IPS-18c (cell line): ENCODE data around the gene PLA2G4D.
"Not testable (repeated sequence)": the region's sequence is repeated elsewhere in the genome, so short reads cannot be mapped to it uniquely, and the experiment has no call there.

Experiments used
- H3K4me3 ChIP-seq: 2 replicates; pipeline ENCODE4 v1.7.0; 2013; ENCODE audit warnings: low read depth, mild to moderate bottlenecking, low read length, moderate library complexity; ENCODE audit not compliant: insufficient read depth
- H3K9me3 ChIP-seq: one replicate; pipeline ENCODE4 v1.6.1; 2013; ENCODE audit warnings: mild to moderate bottlenecking, low read length, moderate library complexity; ENCODE audit not compliant: control insufficient read depth, insufficient read depth

The PLA2G4D gene

DNA sequence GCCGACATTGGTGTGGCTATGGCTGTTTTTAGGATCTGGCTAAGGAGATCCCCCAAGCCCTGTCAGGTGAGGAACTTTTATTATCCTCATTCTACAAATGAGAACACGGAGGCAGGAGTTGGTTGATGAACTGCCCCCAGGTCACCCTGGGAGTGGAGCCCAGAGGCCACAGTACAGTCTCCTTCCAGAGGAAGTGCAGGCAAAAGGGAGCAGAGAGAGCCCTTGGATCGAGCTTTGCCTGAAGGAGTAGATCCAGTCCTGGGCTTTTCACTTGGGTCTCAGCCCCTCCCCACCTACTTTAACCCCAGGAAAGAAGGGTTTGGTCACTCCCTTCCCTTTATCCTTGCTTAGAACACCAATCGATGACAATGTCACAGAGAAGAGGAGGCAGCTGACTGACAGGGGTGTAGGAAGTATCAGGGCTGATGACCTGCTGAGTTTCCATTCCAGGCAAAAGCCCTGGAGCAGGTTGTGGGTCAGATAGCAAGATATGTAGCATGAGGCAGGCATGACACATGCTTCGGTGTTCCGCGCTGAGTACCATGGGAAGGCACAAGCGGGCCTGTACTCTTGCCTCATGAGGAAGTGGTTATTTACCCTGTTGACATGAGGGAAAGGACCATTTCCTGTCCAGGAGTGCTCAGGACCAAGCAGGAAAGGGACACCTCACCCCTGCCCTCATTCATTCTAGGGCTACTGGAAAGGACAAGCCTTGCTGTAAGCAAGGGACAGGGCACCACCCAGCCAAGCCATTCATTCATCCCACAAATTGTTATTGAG is 5.8 kb upstream of the PLA2G4D start:
- H3K4me3 ChIP-seq: no peak overlapping the region
- no peaks in the 10 kb centered on the region for H3K9me3 ChIP-seq

DNA sequence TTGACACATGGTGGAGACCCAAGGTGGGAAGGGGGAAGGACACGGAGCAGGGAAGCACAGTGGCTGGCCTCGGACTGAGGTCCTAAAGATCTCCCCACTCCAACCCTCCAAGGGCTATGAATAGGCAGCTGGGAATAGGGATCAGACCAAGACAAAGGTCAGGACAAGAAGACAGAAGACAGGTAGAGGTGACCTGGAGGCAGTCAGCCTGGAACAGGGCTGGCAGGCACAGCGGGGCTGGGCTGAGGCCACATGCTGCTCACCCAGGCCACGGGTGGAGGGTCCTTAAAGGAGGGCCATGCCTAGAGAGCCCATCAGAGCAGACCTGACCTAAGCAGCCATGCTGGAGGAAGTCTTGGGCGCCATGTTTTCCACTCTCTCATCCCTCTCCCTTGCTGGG is 2.7 kb upstream of the PLA2G4D start:
- no peaks in the 10 kb centered on the region for H3K9me3 ChIP-seq
- no peak overlapping the region for H3K4me3 ChIP-seq

DNA sequence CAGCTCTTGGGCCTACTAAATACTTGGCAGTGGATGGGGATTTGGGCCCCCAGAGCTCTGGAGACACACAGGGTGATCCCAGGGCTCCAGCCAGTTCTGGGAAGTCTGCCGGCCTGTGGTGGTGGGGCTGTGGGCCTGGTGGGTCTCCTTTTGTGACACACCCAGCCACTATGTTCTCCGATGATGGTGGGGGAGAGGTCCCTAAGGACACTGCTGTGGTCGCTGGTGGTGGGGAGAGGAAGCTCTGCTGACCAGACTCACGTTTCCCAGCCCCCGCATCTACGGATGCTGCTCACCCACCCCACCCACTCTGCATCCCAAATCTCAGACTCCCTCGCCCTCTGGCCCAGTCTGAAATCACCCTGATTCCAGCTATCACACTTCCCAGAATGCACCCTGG is 396 bp downstream of the PLA2G4D start:
- no peak overlapping the region for H3K4me3 ChIP-seq

DNA sequence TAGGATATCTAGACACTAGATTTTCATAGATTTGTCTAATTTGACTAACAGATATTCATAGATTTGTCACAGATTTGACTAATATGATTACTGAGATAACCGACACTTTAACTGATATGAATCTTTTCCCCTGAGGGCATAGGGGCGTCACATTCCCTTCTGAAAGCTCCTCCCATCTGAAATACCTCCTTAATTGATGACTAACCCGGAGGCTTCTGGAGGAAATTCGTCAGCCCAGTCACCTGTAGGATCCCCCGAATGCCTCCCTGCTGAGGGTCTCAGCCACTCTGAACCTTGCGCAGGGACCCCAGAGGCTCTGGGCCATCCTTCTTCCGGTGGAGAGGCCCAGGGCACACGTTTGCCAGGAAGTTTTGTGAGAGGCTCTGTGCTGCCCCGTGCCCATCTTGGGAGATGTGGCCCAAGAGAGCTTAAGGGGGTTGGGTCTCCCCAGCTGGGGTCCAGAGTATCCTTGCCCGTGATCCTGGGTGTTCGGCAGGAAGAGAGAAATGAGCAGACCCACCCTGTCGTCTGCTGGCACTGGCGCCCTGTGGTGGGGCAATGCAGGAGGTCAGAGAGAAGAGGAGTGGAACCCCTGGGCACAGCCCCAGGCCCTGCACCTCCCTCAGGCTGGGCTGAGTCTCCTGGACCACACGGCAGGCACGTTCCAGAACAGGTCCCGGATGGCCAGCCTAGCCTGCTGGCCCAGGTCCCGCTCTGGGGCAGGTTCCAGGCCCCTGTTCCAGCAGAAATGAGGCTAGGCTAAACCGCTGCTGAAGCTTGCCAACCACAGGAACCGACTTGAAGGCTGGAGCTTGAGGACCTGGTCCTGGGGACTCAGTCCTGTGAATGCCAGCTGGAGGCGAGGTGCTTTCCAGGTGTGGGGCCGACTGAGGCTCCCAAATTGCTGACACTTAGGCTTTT is 1.7 kb downstream of the PLA2G4D start:
- H3K9me3 ChIP-seq: no peaks in the 10 kb centered on the region
- H3K4me3 ChIP-seq: no peak overlapping the region

More for the DNA sequence above, 396 bp downstream of the PLA2G4D start:
- H3K9me3 ChIP-seq: no peaks in the 10 kb centered on the region

DNA sequence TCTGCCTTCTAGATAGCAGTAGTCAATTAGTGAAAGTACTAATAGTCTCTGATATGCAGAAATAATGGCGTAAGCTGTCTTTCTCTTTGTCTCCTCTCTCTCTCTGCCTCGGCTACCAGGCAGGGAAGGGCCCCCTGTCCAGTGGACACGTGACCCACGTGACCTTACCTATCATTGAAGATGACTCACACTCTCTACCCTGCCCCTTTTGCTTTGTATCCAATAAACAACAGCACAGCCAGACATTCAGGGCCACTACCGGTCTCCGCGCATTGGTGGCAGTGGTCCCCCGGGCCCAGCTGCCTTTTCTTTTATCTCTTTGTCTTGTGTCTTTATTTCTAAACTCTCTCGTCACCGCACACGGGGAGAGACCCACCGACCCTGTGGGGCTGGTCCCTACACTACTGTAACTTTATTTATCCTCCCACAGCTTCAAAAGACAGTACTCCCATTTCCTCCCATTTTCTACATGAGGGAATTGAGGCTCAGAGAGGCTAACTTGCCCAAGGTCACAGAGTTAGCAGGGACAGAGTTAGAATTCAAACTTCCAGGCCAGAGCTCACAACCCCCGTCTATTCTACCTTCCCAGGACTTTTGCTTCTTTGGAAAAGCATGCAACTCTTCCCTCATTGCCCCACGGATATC is 2.5 kb downstream of the PLA2G4D start:
- not testable (repeated sequence) for H3K4me3 ChIP-seq, H3K9me3 ChIP-seq

DNA sequence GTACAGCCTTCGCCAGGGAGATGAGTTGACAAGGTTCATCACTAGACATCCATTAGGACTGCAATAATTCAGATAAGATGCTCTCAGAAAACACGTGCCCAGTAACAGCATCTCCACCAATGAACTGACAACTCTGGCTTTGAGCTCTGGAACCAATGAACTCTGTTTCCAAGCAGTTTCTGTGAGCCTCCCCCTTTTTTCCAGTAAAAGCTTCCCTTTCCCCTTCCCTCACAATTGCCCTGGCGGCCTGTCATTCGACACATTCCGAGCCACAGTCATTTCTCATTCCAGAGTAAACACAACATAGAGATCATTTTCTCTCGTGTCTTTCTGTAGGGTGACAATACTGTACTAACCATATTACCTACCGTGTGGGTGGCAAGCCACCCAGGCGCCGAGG is 3.6 kb downstream of the PLA2G4D start:
- no peak overlapping the region for H3K4me3 ChIP-seq

DNA sequence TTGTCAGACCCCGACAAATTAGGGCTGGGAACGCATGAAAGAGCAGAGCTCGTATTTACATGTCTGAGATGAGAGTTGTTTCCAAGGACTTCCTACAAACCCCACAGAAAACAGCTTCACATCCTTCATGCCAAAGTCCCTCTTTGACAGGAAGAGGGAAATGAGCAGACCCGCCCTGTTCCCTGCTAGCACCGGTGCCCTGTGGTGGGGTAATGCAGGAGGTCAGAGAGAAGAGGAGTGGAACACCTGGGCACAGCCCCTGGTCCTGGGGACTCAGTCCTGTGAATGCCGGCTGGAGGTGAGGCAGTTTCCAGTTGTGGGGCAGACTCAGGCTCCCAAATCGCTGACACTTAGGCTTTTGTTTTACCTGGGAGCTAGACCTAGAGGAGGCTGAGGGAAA is 4.0 kb downstream of the PLA2G4D start:
- no peaks in the 10 kb centered on the region for H3K9me3 ChIP-seq
- H3K4me3 ChIP-seq: no peak overlapping the region

More for the DNA sequence above, 3.6 kb downstream of the PLA2G4D start:
- no peaks in the 10 kb centered on the region for H3K9me3 ChIP-seq

DNA sequence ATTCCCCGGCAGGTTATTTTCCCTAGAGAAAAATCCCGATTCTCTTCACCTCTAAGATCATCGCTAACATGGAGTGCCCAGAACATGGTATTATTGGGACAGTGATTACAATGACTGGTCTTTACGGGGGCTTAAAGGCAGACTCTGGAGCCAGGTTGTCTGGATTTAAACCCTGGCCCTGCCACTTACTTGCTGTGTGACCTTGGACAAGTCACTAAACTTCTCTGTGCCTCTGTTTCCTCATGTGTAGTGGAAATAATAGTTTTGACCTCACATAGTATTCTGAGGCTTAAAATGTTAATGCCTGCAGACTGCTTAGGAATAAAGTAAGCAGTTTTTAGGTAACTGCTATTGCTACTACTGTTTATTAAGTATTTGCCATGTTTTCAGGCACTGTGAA is 4.4 kb downstream of the PLA2G4D start:
- no peak overlapping the region for H3K4me3 ChIP-seq
- no peaks in the 10 kb centered on the region for H3K9me3 ChIP-seq

DNA sequence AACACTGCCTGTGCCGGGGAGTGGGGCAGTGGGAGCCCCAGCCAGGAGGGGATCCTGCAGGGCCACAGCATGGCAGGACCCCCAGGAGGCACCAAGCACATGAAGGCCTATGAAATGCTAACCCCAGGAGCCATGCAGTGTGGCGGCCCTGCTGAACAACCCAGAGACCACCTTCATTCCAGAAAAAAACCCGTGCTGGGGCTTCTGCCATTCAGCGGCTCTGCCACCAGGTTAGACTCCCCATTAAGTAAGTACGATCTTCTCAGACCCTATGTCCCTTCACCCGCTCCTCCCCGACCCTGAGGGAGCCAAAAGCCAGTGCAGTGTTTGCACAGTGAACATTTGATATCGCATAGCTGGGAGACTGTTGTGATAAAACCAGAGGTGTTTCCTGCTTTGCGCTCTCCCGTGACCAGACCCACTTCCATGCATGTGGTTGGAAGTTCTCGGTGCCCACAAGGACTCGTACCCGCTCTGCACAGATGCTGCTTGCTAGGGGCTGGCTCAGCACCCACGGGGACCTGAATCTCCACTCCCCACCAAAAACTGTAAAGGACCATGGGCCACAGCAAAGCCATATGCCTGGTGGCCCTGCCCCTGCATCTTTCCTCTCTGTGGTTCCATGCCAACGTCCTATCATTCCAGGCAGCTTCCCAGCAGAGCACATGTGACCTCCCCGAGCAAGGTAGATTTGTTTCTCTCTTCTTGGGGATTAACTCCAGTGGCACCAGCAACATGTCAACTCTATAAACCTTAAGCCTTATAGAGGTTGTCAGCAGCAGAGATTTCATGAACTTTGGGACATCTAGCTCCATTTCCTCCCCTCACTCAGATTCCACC is 5.3 kb downstream of the PLA2G4D start:
- no peak overlapping the region for H3K4me3 ChIP-seq
- H3K9me3 ChIP-seq: no peaks in the 10 kb centered on the region

DNA sequence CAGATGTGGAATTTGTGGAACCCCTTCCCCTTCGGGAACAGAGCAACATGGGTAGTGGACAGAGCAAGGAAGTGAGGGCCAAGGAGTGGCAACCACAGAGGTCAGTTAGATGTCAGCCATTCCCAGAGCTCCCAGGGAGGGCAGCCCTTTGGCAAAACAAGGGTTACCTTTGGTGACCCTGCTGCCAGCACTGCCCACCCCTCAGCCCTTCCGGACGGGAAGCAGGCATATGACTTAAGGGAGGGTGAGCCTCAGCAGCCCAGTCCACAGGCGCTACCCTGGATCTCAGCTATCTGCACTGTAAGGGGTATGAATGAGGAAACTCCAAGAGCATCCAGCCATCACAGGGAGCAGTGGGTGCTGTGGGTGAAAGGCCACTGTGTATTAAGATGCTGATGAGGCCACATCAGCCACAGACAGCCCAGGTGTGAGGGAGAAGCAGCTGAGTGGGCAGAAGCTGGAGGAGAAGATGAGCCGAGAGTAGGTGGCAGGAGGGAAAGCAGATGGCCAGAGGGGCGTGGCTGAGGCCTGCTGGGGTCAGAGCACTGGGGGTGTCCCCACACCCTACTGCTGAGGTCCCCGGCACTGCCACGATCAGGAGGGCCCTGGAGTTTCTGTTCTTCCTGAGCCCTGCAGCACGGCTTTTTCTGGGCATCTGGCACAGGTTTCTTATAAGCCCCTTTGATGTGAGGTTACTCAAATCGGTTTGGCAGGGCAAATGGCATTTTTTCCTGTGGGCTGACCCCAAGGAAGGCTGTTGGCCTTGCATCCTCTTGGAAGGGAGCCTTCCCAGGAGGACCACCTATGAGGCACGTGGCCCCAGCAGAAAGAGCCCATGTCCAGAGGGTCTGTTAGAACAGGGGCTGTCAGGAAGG is 6.2 kb downstream of the PLA2G4D start:
- no peak overlapping the region for H3K4me3 ChIP-seq

DNA sequence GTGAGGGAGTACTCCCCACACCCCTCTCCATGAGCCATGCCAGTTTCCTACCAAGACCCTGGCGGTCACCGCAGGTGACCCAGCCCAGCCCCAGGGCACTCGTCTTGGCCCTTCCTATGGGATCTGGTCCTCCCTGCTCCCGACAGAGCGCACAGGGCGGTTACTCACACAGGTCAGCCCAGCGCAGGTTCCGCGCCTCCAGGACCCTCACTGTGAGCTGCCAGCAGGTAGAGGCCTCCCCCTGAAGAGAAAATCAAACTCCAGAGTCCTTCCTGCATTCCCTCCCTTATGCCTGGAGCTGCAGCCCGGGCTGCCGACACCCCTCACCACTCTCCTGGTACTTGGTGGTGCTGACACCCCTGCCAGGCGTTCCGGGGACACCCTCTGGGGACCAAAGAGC is 6.9 kb downstream of the PLA2G4D start:
- no peaks in the 10 kb centered on the region for H3K9me3 ChIP-seq
- H3K4me3 ChIP-seq: no peak overlapping the region

More for the DNA sequence above, 6.2 kb downstream of the PLA2G4D start:
- no peaks in the 10 kb centered on the region for H3K9me3 ChIP-seq

DNA sequence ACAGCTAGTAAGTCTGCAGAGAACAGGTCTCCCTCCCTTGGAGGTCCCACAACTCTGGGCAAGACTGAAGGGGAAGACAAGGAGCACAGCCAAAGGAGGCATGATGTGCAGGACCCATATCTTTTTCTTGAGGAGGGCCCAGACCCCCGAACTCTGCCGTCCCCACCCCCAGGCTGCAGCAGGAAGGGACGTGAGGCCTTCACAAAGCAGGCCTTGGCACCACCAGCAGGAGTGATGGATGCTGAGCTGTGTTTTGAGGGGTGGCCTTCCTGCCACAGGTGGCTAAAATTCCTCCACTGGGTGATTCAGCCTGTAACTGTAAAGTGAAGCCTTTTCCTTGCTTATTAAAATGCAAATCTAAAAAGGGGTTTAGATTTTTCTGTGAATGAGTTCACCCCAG is 8.6 kb downstream of the PLA2G4D start:
- Histone ChIP-seq H3K4me3 (no peak overlapping the region), H3K9me3 (no peaks in the 10 kb centered on the region)

DNA sequence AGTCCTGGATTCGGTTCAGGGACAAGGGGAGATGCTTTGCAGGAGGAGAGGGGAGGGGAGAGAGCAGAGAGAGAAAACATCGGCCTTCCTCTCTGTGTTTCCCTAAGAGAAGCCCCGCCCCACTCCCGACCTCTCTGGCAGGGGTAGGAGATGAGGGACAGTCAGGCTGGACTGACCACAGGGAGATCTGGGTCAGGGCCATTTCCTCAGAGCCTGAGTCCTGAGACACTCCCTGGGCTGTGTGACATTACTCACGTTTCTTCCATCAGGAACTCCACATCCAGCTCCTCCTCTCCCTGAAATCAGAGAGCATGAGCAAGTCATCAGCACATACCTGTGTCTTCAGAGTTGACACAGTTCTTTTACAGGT is 9.1 kb downstream of the PLA2G4D start:
- Histone ChIP-seq H3K4me3 (no peak overlapping the region), H3K9me3 (no peaks in the 10 kb centered on the region)

DNA sequence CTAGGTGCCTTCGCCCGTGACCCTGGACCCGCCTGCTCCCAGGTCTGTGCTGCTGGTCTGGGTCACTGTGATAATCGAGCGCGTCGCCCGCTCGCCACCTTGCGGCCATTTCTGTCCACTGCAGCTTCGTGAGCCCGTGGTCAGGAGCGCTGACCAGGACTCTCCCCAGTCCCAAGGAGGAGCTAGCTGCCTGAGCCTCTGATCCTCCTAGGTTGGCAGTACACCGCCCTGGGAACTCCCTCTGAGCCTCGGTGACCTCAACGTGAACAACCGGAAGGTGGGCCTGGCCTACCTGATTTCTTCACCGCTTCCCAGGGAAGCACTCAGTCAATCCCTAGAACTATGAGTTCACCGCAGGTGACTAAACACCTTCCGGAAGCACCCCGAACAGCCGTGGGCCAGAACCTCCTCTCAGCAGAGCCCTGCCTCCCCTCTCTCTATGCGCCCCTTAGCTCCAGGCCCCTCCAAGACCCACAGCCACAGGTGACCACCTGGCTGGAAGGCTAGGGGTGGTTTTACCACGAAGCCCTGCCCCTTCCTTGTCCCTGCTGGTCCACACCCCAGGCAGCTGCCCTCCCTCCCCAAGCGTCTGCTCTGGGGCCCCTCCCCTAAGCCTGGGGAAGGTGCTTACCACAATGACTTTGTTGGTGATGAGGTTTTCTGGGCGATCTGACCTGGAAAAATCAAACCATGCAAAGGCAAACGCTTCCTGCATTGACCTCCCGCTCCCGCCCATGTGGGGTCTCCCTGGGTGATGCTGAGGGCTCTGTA is 9.7 kb downstream of the PLA2G4D start:
- Histone ChIP-seq H3K9me3 (no peaks in the 10 kb centered on the region), H3K4me3 (no peak overlapping the region)

DNA sequence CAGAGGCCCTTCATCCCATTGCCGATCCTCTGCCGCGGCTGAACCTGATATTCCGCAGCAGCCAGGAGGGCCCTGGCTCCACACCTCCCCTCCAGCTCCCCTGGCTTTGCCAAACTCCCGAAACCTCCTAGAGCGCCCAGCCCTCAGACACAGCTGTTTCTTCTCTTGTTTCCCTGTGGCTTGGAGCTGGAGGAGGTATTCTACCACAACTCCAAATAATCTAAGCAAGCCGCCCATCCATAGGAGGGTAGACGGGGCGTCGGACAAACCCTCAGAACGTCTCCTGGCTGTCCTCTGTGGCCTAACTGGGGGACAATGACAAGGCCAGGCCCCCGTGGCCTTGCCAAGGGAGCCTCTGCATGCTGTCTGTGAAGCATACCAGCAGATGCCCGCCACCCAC is 10.4 kb downstream of the PLA2G4D start:
- Histone ChIP-seq H3K4me3 (no peak overlapping the region), H3K9me3 (no peaks in the 10 kb centered on the region)

DNA sequence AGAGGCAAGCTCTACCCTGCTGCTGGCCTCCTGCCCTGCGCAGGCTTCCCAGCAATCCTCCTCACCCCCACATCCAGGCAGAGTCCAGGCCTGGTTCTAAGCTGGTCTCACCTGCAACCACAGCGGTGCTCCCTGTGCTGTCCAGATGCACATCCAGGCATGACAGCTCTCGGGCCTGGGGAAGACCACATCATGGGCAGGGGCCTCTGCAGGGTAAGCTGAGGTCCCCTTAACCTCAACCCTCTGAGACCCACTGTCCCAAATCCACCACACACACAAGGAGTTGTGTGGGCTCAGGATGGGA is 10.8 kb downstream of the PLA2G4D start:
- H3K4me3 ChIP-seq: no peak overlapping the region
- H3K9me3 ChIP-seq: no peaks in the 10 kb centered on the region
